Body of pancreas (tissue), 4 donors: ENCODE data around the gene DNM2.

Experiments
- CTCF ChIP-seq, 7 experiments: fragments of 450-650 bp in 4 of 7; fragments of 200-600 bp in 3 of 7; sonication (generic) in 3 of 7; IDR thresholded peaks; one replicate each; pipeline ENCODE4 v1.5.1; 2016 to 2019; ENCODE audit warnings: antibody characterized with exemption in 7 of 7
- POLR2A ChIP-seq, 3 donors: fragments of 450-650 bp; IDR thresholded peaks; one replicate each; pipeline ENCODE4 v1.6.1; 2016; ENCODE audit warnings: antibody characterized with exemption in 3 of 3, mild to moderate bottlenecking in 2 of 3

- TF ChIP-seq CTCF (IDR thresholded peaks at IDR 0.05) (no peak), POLR2A (IDR thresholded peaks at IDR 0.05) (no peak)
Observed at GRCh38 chr19:10823690-10824089, 105.8 kb downstream of the DNM2 start.
